ENCODE results near the gene SCMH1. TPM values are rescaled to one million over a fixed set of nuclear protein-coding genes. Genes with fewer than 3 reads are reported as not detected.

Gene SCMH1
- total and polyA plus RNA-seq, 2 donors (not counting 3 experiments of a cell fraction or from before 2014, with no cell fraction given) = 39.9 to 40.7 TPM

- intact Hi-C loops (cut with micrococcal nuclease) = no loop called here
- FAIRE-seq (no peak), DNase-seq (ENCODE audit: low read depth, low spot score) (no peak)
- Histone ChIP-seq H3K36me3 (ENCODE audit: control insufficient read depth in 2 of 2, extremely low read depth in 1 of 2, insufficient read depth in 2 of 2, low read length in 2 of 2) (peaks cover 23 to 40% of the 10 kb centered on the region in 2 experiments), H3K27me3 (ENCODE audit: control insufficient read depth in 2 of 2, insufficient read depth in 2 of 2, low read length in 2 of 2) (no peaks in the 10 kb centered on the region), H3K9ac (replicated peaks; ENCODE audit: extremely low read depth, insufficient read depth, low read length) (no peak overlapping the region), H3K4me1 (ENCODE audit: control insufficient read depth, extremely low read depth, insufficient read depth, low read length) (peaks cover 21% of the 10 kb centered on the region), H3K9me3 (replicated peaks; ENCODE audit: control insufficient read depth, insufficient read depth, low read length) (no peaks in the 10 kb centered on the region), H4K20me1 (replicated peaks; ENCODE audit: control insufficient read depth, extremely low read depth, insufficient read depth, low read length) (no peaks in the 10 kb centered on the region), H3K79me2 (ENCODE audit: control insufficient read depth, insufficient read depth, low read length) (peaks cover 51% of the 10 kb centered on the region), H2AFZ (ENCODE audit: low read depth, low read length) (no peak overlapping the region), H3K4me3 (replicated peaks in 1 of 3; ENCODE audit: insufficient read depth in 1 of 3, low read depth in 1 of 3, low read length in 3 of 3) (no peak overlapping the region), H3K9me1 (replicated peaks; ENCODE audit: control insufficient read depth, extremely low read depth, insufficient read depth, low read length) (no peaks in the 10 kb centered on the region), H3K4me2 (ENCODE audit: insufficient read depth, low read length) (no peak overlapping the region), H3K27ac (ENCODE audit: insufficient read depth, low read depth, low read length) (no peak overlapping the region)
- no TSS peak for BruUV-seq (replicated peaks)
- ChIA-PET CTCF (interaction anchor here (0.7 to 2.0 kb wide), 6 partner anchors 9 to 144 kb away, joined by 3 to 5 read pairs (median 3); no protein-coding TSS in a partner anchor), POLR2A (no interaction called here)
- dilution Hi-C loops (cut with MboI; ENCODE audit: extremely low pct_ligation_motif_present, low sequenced_read_pairs) = no loop called here
- TF ChIP-seq POLR2A (IDR thresholded peaks at IDR 0.05; ENCODE audit: low read depth, low read length) = no peak
- TF ChIP-seq POLR2AphosphoS5 (IDR thresholded peaks at IDR 0.05; ENCODE audit: insufficient read depth, low read depth, low read length) = no peak
- TF ChIP-seq GATA2 (IDR thresholded peaks at IDR 0.05; ENCODE audit: insufficient read depth, insufficient read length, low read depth, low read length) = no peak
- TF ChIP-seq JUN (IDR thresholded peaks at IDR 0.05; ENCODE audit: borderline replicate concordance, insufficient read depth, insufficient read length, low read depth) = no peak
- TF ChIP-seq, protein P1, sequence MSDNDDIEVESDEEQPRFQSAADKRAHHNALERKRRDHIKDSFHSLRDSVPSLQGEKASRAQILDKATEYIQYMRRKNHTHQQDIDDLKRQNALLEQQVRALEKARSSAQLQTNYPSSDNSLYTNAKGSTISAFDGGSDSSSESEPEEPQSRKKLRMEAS (IDR thresholded peaks at IDR 0.05; ENCODE audit: insufficient read depth, insufficient read length) = no peak
Measured at GRCh38 chr1:40985875-40986274, 256.2 kb downstream of the SCMH1 start.

DNA sequence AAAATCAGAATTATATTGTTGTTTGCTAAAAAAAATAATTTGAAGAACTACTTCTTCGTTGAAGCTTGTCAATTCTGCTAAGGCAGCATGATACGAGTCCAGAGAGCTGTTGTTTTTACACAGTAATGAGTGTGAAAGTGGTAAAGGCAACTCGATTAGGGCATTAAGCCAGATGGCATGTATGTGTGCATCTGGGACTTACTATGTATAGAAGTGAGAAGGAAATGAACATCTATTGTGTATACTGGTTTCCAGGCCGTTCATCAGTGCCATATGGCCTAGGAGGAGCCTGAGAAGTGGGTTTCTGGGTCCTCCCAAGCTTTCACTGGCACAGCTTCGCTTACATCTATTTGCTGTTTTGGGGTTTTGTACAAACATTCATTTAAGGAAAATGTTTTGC lies 256.9 kb downstream of the SCMH1 start:
- no peaks in the 10 kb centered on the region for H3K27me3 ChIP-seq (ENCODE audit: control insufficient read depth in 2 of 2, insufficient read depth in 2 of 2, low read length in 2 of 2)
- no peak overlapping the region for H3K4me3 ChIP-seq (replicated peaks in 1 of 3; ENCODE audit: insufficient read depth in 1 of 3, low read depth in 1 of 3, low read length in 3 of 3)
- ChIA-PET POLR2A (no interaction called here), CTCF (interaction anchor here (0.5 to 2.0 kb wide), 4 partner anchors 10 to 364 kb away, joined by 3 to 7 read pairs (median 4); no protein-coding TSS in a partner anchor)
- no peak overlapping the region for H3K4me2 ChIP-seq (ENCODE audit: insufficient read depth, low read length)
- dilution Hi-C loops (cut with MboI; ENCODE audit: extremely low pct_ligation_motif_present, low sequenced_read_pairs) = no loop called here
- H2AFZ ChIP-seq (ENCODE audit: low read depth, low read length) = no peak overlapping the region
- no peaks in the 10 kb centered on the region for H4K20me1 ChIP-seq (replicated peaks; ENCODE audit: control insufficient read depth, extremely low read depth, insufficient read depth, low read length)
- FAIRE-seq (no peak), DNase-seq (ENCODE audit: low read depth, low spot score) (no peak)
- no peaks in the 10 kb centered on the region for H3K9me1 ChIP-seq (replicated peaks; ENCODE audit: control insufficient read depth, extremely low read depth, insufficient read depth, low read length)
- H3K4me1 ChIP-seq (ENCODE audit: control insufficient read depth, extremely low read depth, insufficient read depth, low read length) = peaks cover 26% of the 10 kb centered on the region
- H3K9ac ChIP-seq (replicated peaks; ENCODE audit: extremely low read depth, insufficient read depth, low read length) = no peak overlapping the region
- H3K36me3 ChIP-seq (ENCODE audit: control insufficient read depth in 2 of 2, extremely low read depth in 1 of 2, insufficient read depth in 2 of 2, low read length in 2 of 2) = peaks cover 23 to 37% of the 10 kb centered on the region in 2 experiments
- TF ChIP-seq JUN (IDR thresholded peaks at IDR 0.05; ENCODE audit: borderline replicate concordance, insufficient read depth, insufficient read length, low read depth) (no peak), EZH2 (IDR thresholded peaks at IDR 0.05; ENCODE audit: borderline replicate concordance, low read depth, low read length, severe bottlenecking) (no peak), MYC (IDR thresholded peaks at IDR 0.05; ENCODE audit: low read depth, low read length) (no peak), GATA2 (IDR thresholded peaks at IDR 0.05; ENCODE audit: insufficient read depth, insufficient read length, low read depth, low read length) (no peak), POLR2A (IDR thresholded peaks at IDR 0.05; ENCODE audit: low read depth, low read length) (no peak), POLR2AphosphoS5 (IDR thresholded peaks at IDR 0.05; ENCODE audit: insufficient read depth, low read depth, low read length) (no peak), CTCF (IDR thresholded peaks at IDR 0.05; ENCODE audit: extremely low read depth in 1 of 2, insufficient read depth in 1 of 2, low read depth in 1 of 2, low read length in 2 of 2) (no peak), FOS (IDR thresholded peaks at IDR 0.05; ENCODE audit: borderline replicate concordance, insufficient read depth, low read length) (no peak)
- TF ChIP-seq, protein P1 (IDR thresholded peaks at IDR 0.05; ENCODE audit: insufficient read depth, insufficient read length) = no peak
- peaks cover 58% of the 10 kb centered on the region for H3K79me2 ChIP-seq (ENCODE audit: control insufficient read depth, insufficient read depth, low read length)
- intact Hi-C loops (cut with micrococcal nuclease) = no loop called here
- no peak overlapping the region for H3K27ac ChIP-seq (ENCODE audit: insufficient read depth, low read depth, low read length)
- no peaks in the 10 kb centered on the region for H3K9me3 ChIP-seq (replicated peaks; ENCODE audit: control insufficient read depth, insufficient read depth, low read length)
- no TSS peak for BruUV-seq (replicated peaks)

Measured in endothelial cell of umbilical vein (primary cell).